GM23338 (cell line): ENCODE data around the gene FBXW11. TPM values are rescaled to one million over a fixed set of nuclear protein-coding genes. Genes with fewer than 3 reads are reported as not detected.

Experiments
- ATAC-seq: fragments of 200-7000 bp; cut with Tn5 transposase; 3 replicates; pipeline ENCODE4 v1.9.1; 2020
- DNase-seq: peaks from one replicate; pipeline ENCODE4 v3.0.0-alpha.2; 2015; ENCODE audit warnings: low spot score
- H2AFZ ChIP-seq: fragments of 200-600 bp; sonication (generic); 2 replicates; pipeline ENCODE4 v1.8.0; 2016; ENCODE audit warnings: antibody characterized with exemption, mild to moderate bottlenecking, moderate library complexity
- H3F3A ChIP-seq: fragments of 200-600 bp; sonication (generic); replicated peaks from 2 replicates; pipeline ENCODE4 v1.8.0; 2017; ENCODE audit warnings: antibody characterized with exemption, mixed run types, low read depth
- H3K27ac ChIP-seq: fragments of 200-600 bp; sonication (generic); 2 replicates; pipeline ENCODE4 v1.6.1; 2016; ENCODE audit warnings: low read depth
- H3K27me3 ChIP-seq: fragments of 200-600 bp; sonication (generic); 2 replicates; pipeline ENCODE4 v1.8.0; 2016; ENCODE audit warnings: mild to moderate bottlenecking, mixed run types, moderate library complexity; ENCODE audit not compliant: insufficient read depth
- H3K36me3 ChIP-seq: fragments of 200-600 bp; sonication (generic); 2 replicates; pipeline ENCODE4 v1.8.0; 2016; ENCODE audit warnings: mild to moderate bottlenecking; ENCODE audit not compliant: insufficient read depth
- H3K4me1 ChIP-seq: fragments of 200-600 bp; sonication (generic); 2 replicates; pipeline ENCODE4 v1.8.0; 2016; ENCODE audit warnings: mild to moderate bottlenecking, moderate library complexity; ENCODE audit not compliant: insufficient read depth
- H3K4me2 ChIP-seq: fragments of 200-600 bp; sonication (generic); 2 replicates; pipeline ENCODE4 v1.7.1; 2017; ENCODE audit warnings: mixed run types
- H3K4me3 ChIP-seq: fragments of 200-600 bp; sonication (generic); 2 replicates; pipeline ENCODE4 v1.6.1; 2016; ENCODE audit warnings: mixed run types
- H3K79me2 ChIP-seq: fragments of 200-600 bp; sonication (generic); replicated peaks from 2 replicates; pipeline ENCODE4 v1.8.0; 2017; ENCODE audit warnings: mild to moderate bottlenecking; ENCODE audit not compliant: insufficient read depth
- H3K9me2 ChIP-seq: fragments of 200-600 bp; sonication (generic); 2 replicates; pipeline ENCODE4 v1.8.0; 2017; ENCODE audit not compliant: insufficient read depth
- H4K20me1 ChIP-seq: fragments of 200-600 bp; sonication (generic); replicated peaks from 2 replicates; pipeline ENCODE4 v1.8.0; 2017; ENCODE audit warnings: mild to moderate bottlenecking; ENCODE audit not compliant: insufficient read depth
- H3K27ac Mint-ChIP-seq: 2 replicates; pipeline ENCODE4 v1.8.0; 2020; ENCODE audit warnings: inconsistent platforms, mild to moderate bottlenecking, moderate library complexity, mixed read lengths
- H3K27me3 Mint-ChIP-seq: 3 replicates; pipeline ENCODE4 v1.8.0; 2022; ENCODE audit warnings: low read depth, mild to moderate bottlenecking, moderate library complexity, mixed read lengths, inconsistent platforms; ENCODE audit not compliant: insufficient read depth, poor library complexity
- H3K36me3 Mint-ChIP-seq: 3 replicates; pipeline ENCODE4 v1.8.0; 2021; ENCODE audit warnings: low read depth, mild to moderate bottlenecking, inconsistent platforms, moderate library complexity, mixed read lengths
- H3K4me1 Mint-ChIP-seq: 3 replicates; pipeline ENCODE4 v1.8.0; 2020; ENCODE audit warnings: mild to moderate bottlenecking, inconsistent platforms, mixed read lengths
- H3K4me3 Mint-ChIP-seq: 3 replicates; pipeline ENCODE4 v1.8.0; 2021; ENCODE audit warnings: moderate library complexity, mild to moderate bottlenecking, inconsistent platforms, mixed read lengths
- H3K9me3 Mint-ChIP-seq: 3 replicates; pipeline ENCODE4 v1.8.0; 2020; ENCODE audit warnings: moderate library complexity, mild to moderate bottlenecking, inconsistent platforms, mixed read lengths
- CREB1 ChIP-seq: fragments of 250-450 bp; sonication (Bioruptor Pico); IDR thresholded peaks from 2 replicates; pipeline ENCODE4 v1.5.0; 2020; ENCODE audit warnings: low read depth, mild to moderate bottlenecking, moderate library complexity
- CTCF ChIP-seq, 2 experiments: fragments of 200-600 bp in 1 of 2; sonication (generic) in 1 of 2; conservative IDR thresholded peaks; 2 replicates each; pipeline versions ENCODE4 v1.5.1 to v1.6.1; 2016 to 2017; ENCODE audit warnings: antibody characterized with exemption in 2 of 2, low read depth in 2 of 2, mild to moderate bottlenecking in 2 of 2, moderate library complexity in 1 of 2
- EZH2 ChIP-seq: fragments of 200-600 bp; sonication (generic); IDR thresholded peaks from one replicate; pipeline ENCODE4 v1.8.0; 2017; ENCODE audit warnings: antibody characterized with exemption, mild to moderate bottlenecking, low read depth; ENCODE audit not compliant: unreplicated experiment
- EZH2phosphoT487 ChIP-seq: fragments of 200-600 bp; sonication (generic); IDR thresholded peaks from one replicate; pipeline ENCODE4 v1.8.1; 2018; ENCODE audit warnings: antibody characterized with exemption; ENCODE audit not compliant: unreplicated experiment
- JUNB ChIP-seq: IDR thresholded peaks from one replicate; pipeline ENCODE4 v1.6.1; 2016; ENCODE audit warnings: antibody characterized with exemption; ENCODE audit not compliant: unreplicated experiment
- NANOG ChIP-seq: IDR thresholded peaks from 2 replicates; pipeline ENCODE4 v1.6.1; 2016; ENCODE audit warnings: antibody characterized with exemption, borderline replicate concordance
- POLR2AphosphoS5 ChIP-seq: IDR thresholded peaks from 2 replicates; pipeline ENCODE4 v1.6.1; 2016; ENCODE audit warnings: antibody characterized with exemption, low read depth
- REST ChIP-seq: IDR thresholded peaks from one replicate; pipeline ENCODE4 v1.6.1; 2018; ENCODE audit warnings: antibody characterized with exemption; ENCODE audit not compliant: unreplicated experiment
- STAT1 ChIP-seq: IDR thresholded peaks from one replicate; pipeline ENCODE4 v1.6.1; 2016; ENCODE audit warnings: antibody characterized with exemption; ENCODE audit not compliant: unreplicated experiment
- ZNF114 ChIP-seq: fragments of 250-450 bp; sonication (Bioruptor Pico); IDR thresholded peaks from 2 replicates; pipeline ENCODE4 v1.5.0; 2020; ENCODE audit warnings: mild to moderate bottlenecking, moderate library complexity
- ZNF331 ChIP-seq: fragments of 250-450 bp; sonication (Bioruptor Pico); IDR thresholded peaks from 2 replicates; pipeline ENCODE4 v1.5.0; 2020; ENCODE audit warnings: low read depth, mild to moderate bottlenecking, moderate library complexity
- polyA plus RNA-seq: library from polyadenylated mRNA; unstranded; fragments of >200 nt; fragmentation: Nextera tagmentation; extraction: Ambion mirVana; gene quantifications from 2 replicates; pipeline ENCODE4 v1.2.1, GENCODE V29; 2016
- total RNA-seq: library from RNA; depleted of rRNA; stranded (reverse); fragments of >200 nt; shearing (Covaris generic); gene quantifications from 2 replicates; pipeline ENCODE4 v1.2.3, GENCODE V29; 2014
- TF ChIP-seq, protein P1 (sequence below): IDR thresholded peaks from 2 replicates; pipeline ENCODE4 v1.6.1; 2016; ENCODE audit warnings: antibody characterized with exemption
- TF ChIP-seq, protein P2 (sequence below): fragments of 250-450 bp; sonication (Bioruptor Pico); IDR thresholded peaks from 2 replicates; pipeline ENCODE4 v1.5.0; 2020; ENCODE audit warnings: mild to moderate bottlenecking, moderate library complexity

The FBXW11 gene
- total and polyA plus RNA-seq, 2 experiments from 2014 or later: 45.0 to 88.0 TPM

- no peak overlapping the region for H3K27ac Mint-ChIP-seq
- no peak for TF ChIP-seq POLR2AphosphoS5
- TF ChIP-seq ZNF114: no peak
- TF ChIP-seq CREB1 (CRISPR knock-in tag): no peak
- TF ChIP-seq, protein P1, sequence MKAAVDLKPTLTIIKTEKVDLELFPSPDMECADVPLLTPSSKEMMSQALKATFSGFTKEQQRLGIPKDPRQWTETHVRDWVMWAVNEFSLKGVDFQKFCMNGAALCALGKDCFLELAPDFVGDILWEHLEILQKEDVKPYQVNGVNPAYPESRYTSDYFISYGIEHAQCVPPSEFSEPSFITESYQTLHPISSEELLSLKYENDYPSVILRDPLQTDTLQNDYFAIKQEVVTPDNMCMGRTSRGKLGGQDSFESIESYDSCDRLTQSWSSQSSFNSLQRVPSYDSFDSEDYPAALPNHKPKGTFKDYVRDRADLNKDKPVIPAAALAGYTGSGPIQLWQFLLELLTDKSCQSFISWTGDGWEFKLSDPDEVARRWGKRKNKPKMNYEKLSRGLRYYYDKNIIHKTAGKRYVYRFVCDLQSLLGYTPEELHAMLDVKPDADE: no peak
- TF ChIP-seq ZNF331 (CRISPR knock-in tag): no peak
- no peak for TF ChIP-seq STAT1
- TF ChIP-seq CTCF (conservative IDR thresholded peaks at IDR 0.05; ENCODE audit: low read depth in 2 of 2): no peak
- TF ChIP-seq EZH2: no peak
- no peak for TF ChIP-seq EZH2phosphoT487
- TF ChIP-seq REST: no peak
- TF ChIP-seq, protein P2, sequence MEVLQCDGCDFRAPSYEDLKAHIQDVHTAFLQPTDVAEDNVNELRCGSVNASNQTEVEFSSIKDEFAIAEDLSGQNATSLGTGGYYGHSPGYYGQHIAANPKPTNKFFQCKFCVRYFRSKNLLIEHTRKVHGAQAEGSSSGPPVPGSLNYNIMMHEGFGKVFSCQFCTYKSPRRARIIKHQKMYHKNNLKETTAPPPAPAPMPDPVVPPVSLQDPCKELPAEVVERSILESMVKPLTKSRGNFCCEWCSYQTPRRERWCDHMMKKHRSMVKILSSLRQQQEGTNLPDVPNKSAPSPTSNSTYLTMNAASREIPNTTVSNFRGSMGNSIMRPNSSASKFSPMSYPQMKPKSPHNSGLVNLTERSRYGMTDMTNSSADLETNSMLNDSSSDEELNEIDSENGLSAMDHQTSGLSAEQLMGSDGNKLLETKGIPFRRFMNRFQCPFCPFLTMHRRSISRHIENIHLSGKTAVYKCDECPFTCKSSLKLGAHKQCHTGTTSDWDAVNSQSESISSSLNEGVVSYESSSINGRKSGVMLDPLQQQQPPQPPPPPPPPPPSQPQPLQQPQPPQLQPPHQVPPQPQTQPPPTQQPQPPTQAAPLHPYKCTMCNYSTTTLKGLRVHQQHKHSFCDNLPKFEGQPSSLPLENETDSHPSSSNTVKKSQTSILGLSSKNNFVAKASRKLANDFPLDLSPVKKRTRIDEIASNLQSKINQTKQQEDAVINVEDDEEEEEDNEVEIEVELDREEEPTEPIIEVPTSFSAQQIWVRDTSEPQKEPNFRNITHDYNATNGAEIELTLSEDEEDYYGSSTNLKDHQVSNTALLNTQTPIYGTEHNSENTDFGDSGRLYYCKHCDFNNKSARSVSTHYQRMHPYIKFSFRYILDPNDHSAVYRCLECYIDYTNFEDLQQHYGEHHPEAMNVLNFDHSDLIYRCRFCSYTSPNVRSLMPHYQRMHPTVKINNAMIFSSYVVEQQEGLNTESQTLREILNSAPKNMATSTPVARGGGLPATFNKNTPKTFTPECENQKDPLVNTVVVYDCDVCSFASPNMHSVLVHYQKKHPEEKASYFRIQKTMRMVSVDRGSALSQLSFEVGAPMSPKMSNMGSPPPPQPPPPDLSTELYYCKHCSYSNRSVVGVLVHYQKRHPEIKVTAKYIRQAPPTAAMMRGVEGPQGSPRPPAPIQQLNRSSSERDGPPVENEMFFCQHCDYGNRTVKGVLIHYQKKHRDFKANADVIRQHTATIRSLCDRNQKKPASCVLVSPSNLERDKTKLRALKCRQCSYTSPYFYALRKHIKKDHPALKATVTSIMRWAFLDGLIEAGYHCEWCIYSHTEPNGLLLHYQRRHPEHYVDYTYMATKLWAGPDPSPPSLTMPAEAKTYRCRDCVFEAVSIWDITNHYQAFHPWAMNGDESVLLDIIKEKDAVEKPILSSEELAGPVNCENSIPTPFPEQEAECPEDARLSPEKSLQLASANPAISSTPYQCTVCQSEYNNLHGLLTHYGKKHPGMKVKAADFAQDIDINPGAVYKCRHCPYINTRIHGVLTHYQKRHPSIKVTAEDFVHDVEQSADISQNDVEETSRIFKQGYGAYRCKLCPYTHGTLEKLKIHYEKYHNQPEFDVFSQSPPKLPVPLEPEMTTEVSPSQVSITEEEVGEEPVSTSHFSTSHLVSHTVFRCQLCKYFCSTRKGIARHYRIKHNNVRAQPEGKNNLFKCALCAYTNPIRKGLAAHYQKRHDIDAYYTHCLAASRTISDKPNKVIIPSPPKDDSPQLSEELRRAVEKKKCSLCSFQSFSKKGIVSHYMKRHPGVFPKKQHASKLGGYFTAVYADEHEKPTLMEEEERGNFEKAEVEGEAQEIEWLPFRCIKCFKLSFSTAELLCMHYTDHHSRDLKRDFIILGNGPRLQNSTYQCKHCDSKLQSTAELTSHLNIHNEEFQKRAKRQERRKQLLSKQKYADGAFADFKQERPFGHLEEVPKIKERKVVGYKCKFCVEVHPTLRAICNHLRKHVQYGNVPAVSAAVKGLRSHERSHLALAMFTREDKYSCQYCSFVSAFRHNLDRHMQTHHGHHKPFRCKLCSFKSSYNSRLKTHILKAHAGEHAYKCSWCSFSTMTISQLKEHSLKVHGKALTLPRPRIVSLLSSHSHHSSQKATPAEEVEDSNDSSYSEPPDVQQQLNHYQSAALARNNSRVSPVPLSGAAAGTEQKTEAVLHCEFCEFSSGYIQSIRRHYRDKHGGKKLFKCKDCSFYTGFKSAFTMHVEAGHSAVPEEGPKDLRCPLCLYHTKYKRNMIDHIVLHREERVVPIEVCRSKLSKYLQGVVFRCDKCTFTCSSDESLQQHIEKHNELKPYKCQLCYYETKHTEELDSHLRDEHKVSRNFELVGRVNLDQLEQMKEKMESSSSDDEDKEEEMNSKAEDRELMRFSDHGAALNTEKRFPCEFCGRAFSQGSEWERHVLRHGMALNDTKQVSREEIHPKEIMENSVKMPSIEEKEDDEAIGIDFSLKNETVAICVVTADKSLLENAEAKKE (CRISPR knock-in tag): no peak
- TF ChIP-seq JUNB: no peak
- no peak for TF ChIP-seq NANOG
These were observed 185.9 kb downstream of the FBXW11 start for GRCh38 chr5:171820561-171820960.

More at GRCh38 chr5:171820561-171820960, 185.9 kb downstream of the FBXW11 start:
- Mint-ChIP-seq H3K27me3 (peaks cover 2% of the 10 kb centered on the region), H3K9me3 (no peaks in the 10 kb centered on the region), H3K4me1 (no peaks in the 10 kb centered on the region), H3K4me3 (no peak overlapping the region), H3K36me3 (no peaks in the 10 kb centered on the region)
- no peak overlapping the region for H3K27ac ChIP-seq
- no peak overlapping the region for H2AFZ ChIP-seq
- H3K9me2 ChIP-seq: peaks cover 16% of the 10 kb centered on the region
- DNase-seq (no peak), ATAC-seq (no peak)
- no peak overlapping the region for H3K4me2 ChIP-seq
- H3K36me3 ChIP-seq: no peaks in the 10 kb centered on the region
- H3K4me1 ChIP-seq: no peaks in the 10 kb centered on the region
- H3K27me3 ChIP-seq: no peaks in the 10 kb centered on the region
- no peaks in the 10 kb centered on the region for H4K20me1 ChIP-seq
- H3K4me3 ChIP-seq: no peak overlapping the region
- H3F3A ChIP-seq: no peaks in the 10 kb centered on the region
- H3K79me2 ChIP-seq: no peaks in the 10 kb centered on the region
